HEK293T (cell line): Measurements from ENCODE around the gene LGALS1.

ENCODE experiments used
- CTCF ChIA-PET: fragments of 350-600 bp; formaldehyde crosslinking; extraction: SDS; loops from one replicate; lab custom pipeline; 2021; ENCODE audit warnings: antibody characterized with exemption, inconsistent platforms; lab: Yijun Ruan, JAX
- POLR2A ChIA-PET: fragments of 350-600 bp; formaldehyde crosslinking; extraction: SDS; loops from one replicate; lab custom pipeline; 2020; ENCODE audit warnings: antibody characterized with exemption, inconsistent platforms; lab: Yijun Ruan, JAX
- DNase-seq: peaks from one replicate; pipeline ENCODE4 v3.0.0; 2012; ENCODE audit warnings: mixed read lengths; ENCODE audit errors: extremely low spot score
- ARNT ChIP-seq: fragments of 450-650 bp; IDR thresholded peaks from 2 replicates; pipeline ENCODE4 v1.6.1; 2017; ENCODE audit warnings: mild to moderate bottlenecking
- BHLHE40 ChIP-seq: fragments of 450-650 bp; IDR thresholded peaks from 2 replicates; pipeline ENCODE4 v1.6.1; 2016; ENCODE audit warnings: mild to moderate bottlenecking, moderate library complexity, borderline replicate concordance
- CTBP1 ChIP-seq: fragments of 450-650 bp; IDR thresholded peaks from 2 replicates; pipeline ENCODE4 v1.6.1; 2016; ENCODE audit warnings: borderline replicate concordance
- ELF4 ChIP-seq: fragments of 450-650 bp; IDR thresholded peaks from 2 replicates; pipeline ENCODE4 v1.6.1; 2017; ENCODE audit warnings: antibody characterized with exemption
- FOXA1 ChIP-seq: fragments of 450-650 bp; IDR thresholded peaks from 2 replicates; pipeline ENCODE4 v1.6.1; 2016; ENCODE audit warnings: mild to moderate bottlenecking
- FOXK2 ChIP-seq: fragments of 450-650 bp; IDR thresholded peaks from 2 replicates; pipeline ENCODE4 v1.6.1; 2016; ENCODE audit warnings: mild to moderate bottlenecking
- FOXM1 ChIP-seq: fragments of 450-650 bp; IDR thresholded peaks from 2 replicates; pipeline ENCODE4 v1.6.1; 2017; ENCODE audit warnings: mild to moderate bottlenecking, borderline replicate concordance
- HDGF ChIP-seq: fragments of 450-650 bp; IDR thresholded peaks from 2 replicates; pipeline ENCODE4 v1.6.1; 2017; ENCODE audit warnings: antibody characterized with exemption, borderline replicate concordance
- L3MBTL2 ChIP-seq: fragments of 450-650 bp; conservative IDR thresholded peaks from 2 replicates; pipeline ENCODE4 v1.6.1; 2016; ENCODE audit warnings: mild to moderate bottlenecking
- LEF1 ChIP-seq: fragments of 450-650 bp; IDR thresholded peaks from 2 replicates; pipeline ENCODE4 v1.6.1; 2017; ENCODE audit warnings: mild to moderate bottlenecking, borderline replicate concordance
- NFRKB ChIP-seq: fragments of 450-650 bp; IDR thresholded peaks from 2 replicates; pipeline ENCODE4 v1.6.1; 2016; ENCODE audit warnings: mild to moderate bottlenecking, moderate library complexity
- SP1 ChIP-seq: fragments of 450-650 bp; IDR thresholded peaks from 2 replicates; pipeline ENCODE4 v1.6.1; 2017
- SUZ12 ChIP-seq: fragments of 450-650 bp; IDR thresholded peaks from 2 replicates; pipeline ENCODE4 v1.6.1; 2016; ENCODE audit warnings: mild to moderate bottlenecking
- TARDBP ChIP-seq: fragments of 450-650 bp; IDR thresholded peaks from 2 replicates; pipeline ENCODE4 v1.6.1; 2016
- ZNF384 ChIP-seq: fragments of 450-650 bp; IDR thresholded peaks from 2 replicates; pipeline ENCODE4 v1.6.1; 2016
- TF ChIP-seq, protein P1 (sequence below): fragments of 450-650 bp; IDR thresholded peaks from 2 replicates; pipeline ENCODE4 v1.6.1; 2016

The LGALS1 gene

DNA sequence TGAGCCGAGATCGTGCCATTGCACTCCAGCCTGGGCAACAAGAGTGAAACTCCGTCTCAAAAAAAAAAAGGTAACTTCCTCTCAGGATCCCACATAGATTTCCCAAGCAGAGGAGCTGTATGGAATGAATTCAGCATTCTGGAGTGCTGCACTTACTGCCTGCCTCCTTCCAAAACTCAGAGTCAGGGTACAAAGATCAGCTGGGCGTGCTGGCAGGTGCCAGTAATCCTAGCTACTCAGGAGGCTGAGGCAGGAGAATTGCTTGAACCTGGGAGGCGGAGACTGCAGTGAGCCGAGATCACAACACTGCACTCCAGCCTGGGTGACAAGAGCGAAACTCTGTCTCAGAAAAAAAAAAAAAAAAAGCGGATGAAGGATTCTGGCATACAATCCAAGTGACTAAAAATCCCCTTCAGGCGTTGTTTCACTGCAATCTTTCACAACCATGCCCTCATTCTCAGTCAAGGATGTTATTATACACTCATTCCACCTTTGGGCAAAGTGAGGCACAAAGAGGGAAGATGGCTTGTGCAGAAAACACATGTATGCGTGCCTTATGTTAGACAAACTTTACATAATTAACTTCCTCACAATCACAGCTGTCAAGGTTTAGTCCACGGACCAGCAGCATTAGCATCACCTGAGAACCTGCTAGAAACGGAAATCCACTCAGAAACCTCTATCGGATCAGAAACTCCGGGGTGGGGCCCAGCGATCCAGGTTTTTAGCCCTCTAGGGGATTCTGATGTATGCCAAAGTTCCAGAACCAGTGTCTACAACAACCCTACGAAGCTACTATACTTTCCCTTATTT lies 9.6 kb downstream of the LGALS1 start:
- TF ChIP-seq FOXM1 (no peak), L3MBTL2 (no peak), TARDBP (no peak), ARNT (no peak), ZNF384 (no peak), BHLHE40 (no peak), FOXA1 (no peak), SUZ12 (no peak), FOXK2 (no peak), LEF1 (no peak), NFRKB (no peak), CTBP1 (no peak), SP1 (no peak), ELF4 (no peak), HDGF (no peak)
- TF ChIP-seq, protein P1, sequence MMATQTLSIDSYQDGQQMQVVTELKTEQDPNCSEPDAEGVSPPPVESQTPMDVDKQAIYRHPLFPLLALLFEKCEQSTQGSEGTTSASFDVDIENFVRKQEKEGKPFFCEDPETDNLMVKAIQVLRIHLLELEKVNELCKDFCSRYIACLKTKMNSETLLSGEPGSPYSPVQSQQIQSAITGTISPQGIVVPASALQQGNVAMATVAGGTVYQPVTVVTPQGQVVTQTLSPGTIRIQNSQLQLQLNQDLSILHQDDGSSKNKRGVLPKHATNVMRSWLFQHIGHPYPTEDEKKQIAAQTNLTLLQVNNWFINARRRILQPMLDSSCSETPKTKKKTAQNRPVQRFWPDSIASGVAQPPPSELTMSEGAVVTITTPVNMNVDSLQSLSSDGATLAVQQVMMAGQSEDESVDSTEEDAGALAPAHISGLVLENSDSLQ: no peak
- no peak for DNase-seq
- POLR2A ChIA-PET: interaction anchor here (1.5 to 2.3 kb wide), 2 partner anchors 27 to 83 kb away, joined by 4 to 33 read pairs; partner anchors contain the start of gene PDXP
- CTCF ChIA-PET: interaction anchor here (0.6 to 1.1 kb wide), 5 partner anchors 26 to 146 kb away, joined by 3 to 6 read pairs (median 3); no protein-coding TSS in a partner anchor

- ChIA-PET POLR2A (interaction anchor here (0.6 to 2.3 kb wide), 20 partner anchors 9 to 121 kb away, joined by 3 to 33 read pairs (median 4); partner anchors contain the start of genes GCAT, GGA1, LGALS1 and PDXP), CTCF (interaction anchor here (0.6 to 1.1 kb wide), 3 partner anchors 12 to 43 kb away, joined by 3 to 6 read pairs (median 3); no protein-coding TSS in a partner anchor)
- TF ChIP-seq LEF1 (no peak), ELF4 (peak; percentile 96), CTBP1 (peak; percentile 92; the same call in 1 of the 2 replicates), TARDBP (no peak), ZNF384 (no peak), FOXK2 (no peak), L3MBTL2 (peak; percentile 42; the same call in 1 of the 2 replicates)
- TF ChIP-seq, protein P1: no peak
- DNase-seq: peak; percentile 92
Measured at GRCh38 chr22:37686002-37686982, 10.9 kb downstream of the LGALS1 start, which contains the start of gene NOL12. TSS of gene NOL12 (plus strand) at chr22:37686343. CDS start at chr22:37686393, 50 bp downstream.

- POLR2A ChIA-PET: no interaction called here
Measured at GRCh38 chr22:37690407-37690806, 15.0 kb downstream of the LGALS1 start.

DNA sequence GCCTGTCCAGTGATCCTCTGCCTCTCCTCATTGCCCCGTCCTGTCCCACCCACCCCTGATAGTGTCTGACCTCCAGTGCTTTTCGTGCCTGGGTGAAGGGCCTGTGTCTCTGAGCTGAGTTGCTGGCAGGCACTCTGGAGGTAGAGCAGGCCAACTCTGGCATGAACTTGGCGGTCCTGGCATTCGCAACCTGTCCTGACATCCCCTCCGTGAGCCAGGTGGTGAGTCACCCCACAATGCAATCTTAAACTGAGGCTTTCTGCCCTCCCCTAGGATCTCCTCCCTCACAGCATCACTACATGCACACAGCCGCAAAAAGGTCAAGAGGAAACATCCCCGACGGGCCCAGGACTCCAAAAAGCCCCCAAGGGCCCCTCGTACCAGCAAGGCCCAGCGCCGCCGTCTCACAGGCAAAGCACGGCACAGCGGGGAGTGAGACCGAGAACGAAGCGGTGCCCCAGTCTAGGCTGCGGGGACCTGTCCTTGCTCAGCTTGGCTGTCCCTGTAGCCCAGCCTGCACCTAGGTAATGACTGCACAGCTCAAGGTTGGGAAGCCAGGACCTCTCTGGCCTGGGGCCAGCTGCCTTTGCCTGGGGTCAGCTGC lies 15.6 kb downstream of the LGALS1 start:
- POLR2A ChIA-PET: no interaction called here
- no peak for DNase-seq
- CTCF ChIA-PET: no interaction called here
- no peak for TF ChIP-seq ELF4
- no peak for TF ChIP-seq ZNF384
- no peak for TF ChIP-seq BHLHE40
- TF ChIP-seq ARNT: no peak
- TF ChIP-seq, protein P1: no peak
- TF ChIP-seq SP1: no peak
- TF ChIP-seq FOXM1: no peak
- no peak for TF ChIP-seq CTBP1
- no peak for TF ChIP-seq LEF1
- no peak for TF ChIP-seq FOXK2
- TF ChIP-seq FOXA1: no peak

More at GRCh38 chr22:37690407-37690806, 15.0 kb downstream of the LGALS1 start:
- CTCF ChIA-PET: no interaction called here
- no peak for DNase-seq
- TF ChIP-seq CTBP1 (no peak), L3MBTL2 (no peak), SUZ12 (no peak), NFRKB (no peak), FOXM1 (no peak), LEF1 (no peak), HDGF (no peak), ARNT (no peak), TARDBP (no peak), FOXA1 (no peak), ELF4 (no peak), SP1 (no peak), BHLHE40 (no peak), FOXK2 (no peak)
- TF ChIP-seq, protein P1: no peak
